Central memory CD8-positive, alpha-beta T cell (primary cell): ENCODE measurements around the gene CBR1.

Experiments
- ATAC-seq: fragments of 150-1000 bp; cut with Tn5 transposase; replicated peaks from 2 replicates; pipeline ENCODE4 v1.10.0; 2022; ENCODE audit warnings: mild to moderate bottlenecking, moderate FRiP score, moderate number of reproducible peaks; ENCODE audit not compliant: poor library complexity, severe bottlenecking; ENCODE audit errors: extremely low read depth
- DNase-seq, 2 donors: peaks; one replicate each; pipeline ENCODE4 v3.0.0; 2021; ENCODE audit warnings: low spot score in 2 of 2
- H3K27ac Mint-ChIP-seq: one replicate; pipeline ENCODE4 v1.8.0; 2022; ENCODE audit warnings: low read depth, mild to moderate bottlenecking, moderate library complexity, mixed read lengths
- H3K27me3 Mint-ChIP-seq: one replicate; pipeline ENCODE4 v1.8.0; 2022; ENCODE audit warnings: mixed read lengths
- H3K36me3 Mint-ChIP-seq: one replicate; pipeline ENCODE4 v1.8.0; 2022; ENCODE audit warnings: mild to moderate bottlenecking, moderate library complexity, mixed read lengths; ENCODE audit not compliant: insufficient read depth
- H3K4me1 Mint-ChIP-seq: one replicate; pipeline ENCODE4 v1.8.0; 2022; ENCODE audit warnings: mixed read lengths
- H3K4me3 Mint-ChIP-seq: one replicate; pipeline ENCODE4 v1.8.0; 2022; ENCODE audit warnings: mild to moderate bottlenecking, moderate library complexity, mixed read lengths
- H3K9me3 Mint-ChIP-seq: one replicate; pipeline ENCODE4 v1.8.0; 2022; ENCODE audit warnings: mixed read lengths

Gene CBR1

GRCh38 chr21:36076878-36077655, 7.2 kb downstream of the CBR1 start:
- no peak for ATAC-seq
- peaks cover 5% of the 10 kb centered on the region for H3K36me3 Mint-ChIP-seq

GRCh38 chr21:36077758-36078157, 7.9 kb downstream of the CBR1 start:
- no peak overlapping the region for H3K27ac Mint-ChIP-seq
- no peaks in the 10 kb centered on the region for H3K9me3 Mint-ChIP-seq
- H3K36me3 Mint-ChIP-seq, result peaks cover 4% of the 10 kb centered on the region
- no peaks in the 10 kb centered on the region for H3K27me3 Mint-ChIP-seq
- H3K4me3 Mint-ChIP-seq, result no peak overlapping the region
- H3K4me1 Mint-ChIP-seq, result peaks cover 8% of the 10 kb centered on the region
- DNase-seq, result no peak
- no peak for ATAC-seq

More at GRCh38 chr21:36076878-36077655, 7.2 kb downstream of the CBR1 start:
- Mint-ChIP-seq H3K27me3 (no peaks in the 10 kb centered on the region), H3K9me3 (no peaks in the 10 kb centered on the region), H3K4me1 (peaks cover 13% of the 10 kb centered on the region), H3K4me3 (no peak overlapping the region), H3K27ac (no peak overlapping the region)
- no peak for DNase-seq

- DNase-seq, result no peak
- peaks cover 8% of the 10 kb centered on the region for H3K4me1 Mint-ChIP-seq
Observed at GRCh38 chr21:36079010-36079649, 9.3 kb downstream of the CBR1 start.

GRCh38 chr21:36079671-36080070, 9.8 kb downstream of the CBR1 start:
- Mint-ChIP-seq H3K27me3 (no peaks in the 10 kb centered on the region), H3K4me3 (peak overlapping the region; percentile 29), H3K9me3 (no peaks in the 10 kb centered on the region), H3K4me1 (peaks cover 8% of the 10 kb centered on the region), H3K36me3 (no peaks in the 10 kb centered on the region), H3K27ac (peak overlapping the region; percentile 3)
- no peak for ATAC-seq
- no peak for DNase-seq

More at GRCh38 chr21:36079010-36079649, 9.3 kb downstream of the CBR1 start:
- ATAC-seq, result no peak
- no peaks in the 10 kb centered on the region for H3K27me3 Mint-ChIP-seq
- H3K27ac Mint-ChIP-seq, result peak overlapping the region; percentile 3
- peak overlapping the region; percentile 29 for H3K4me3 Mint-ChIP-seq
- H3K36me3 Mint-ChIP-seq, result no peaks in the 10 kb centered on the region
- no peaks in the 10 kb centered on the region for H3K9me3 Mint-ChIP-seq

GRCh38 chr21:36080386-36080785, 10.6 kb downstream of the CBR1 start:
- no peak overlapping the region for H3K27ac Mint-ChIP-seq
- H3K27me3 Mint-ChIP-seq, result no peaks in the 10 kb centered on the region
- no peak for ATAC-seq
- DNase-seq, result no peak
- no peaks in the 10 kb centered on the region for H3K36me3 Mint-ChIP-seq
- no peak overlapping the region for H3K4me3 Mint-ChIP-seq
- H3K4me1 Mint-ChIP-seq, result peaks cover 8% of the 10 kb centered on the region
- H3K9me3 Mint-ChIP-seq, result no peaks in the 10 kb centered on the region

GRCh38 chr21:36082237-36082664, 12.4 kb downstream of the CBR1 start:
- Mint-ChIP-seq H3K27ac (no peak overlapping the region), H3K27me3 (no peaks in the 10 kb centered on the region), H3K4me3 (no peak overlapping the region), H3K9me3 (no peaks in the 10 kb centered on the region), H3K36me3 (no peaks in the 10 kb centered on the region), H3K4me1 (peaks cover 8% of the 10 kb centered on the region)
- DNase-seq, result no peak
- ATAC-seq, result no peak

GRCh38 chr21:36087362-36088138, 17.7 kb downstream of the CBR1 start:
- no peak overlapping the region for H3K27ac Mint-ChIP-seq
- H3K4me1 Mint-ChIP-seq, result no peaks in the 10 kb centered on the region
- no peaks in the 10 kb centered on the region for H3K9me3 Mint-ChIP-seq
- no peaks in the 10 kb centered on the region for H3K27me3 Mint-ChIP-seq
- H3K36me3 Mint-ChIP-seq, result no peaks in the 10 kb centered on the region
- ATAC-seq (no peak), DNase-seq (no peak)
- H3K4me3 Mint-ChIP-seq, result no peak overlapping the region

- H3K27ac Mint-ChIP-seq, result no peak overlapping the region
- peaks cover 15% of the 10 kb centered on the region for H3K27me3 Mint-ChIP-seq
- H3K4me1 Mint-ChIP-seq, result no peaks in the 10 kb centered on the region
- DNase-seq (no peak), ATAC-seq (no peak)
- no peak overlapping the region for H3K4me3 Mint-ChIP-seq
- H3K9me3 Mint-ChIP-seq, result no peaks in the 10 kb centered on the region
- peaks cover 2% of the 10 kb centered on the region for H3K36me3 Mint-ChIP-seq
Observed at GRCh38 chr21:36089946-36090345, 20.1 kb downstream of the CBR1 start.

- H3K27ac Mint-ChIP-seq, result no peak overlapping the region
Observed at GRCh38 chr21:36092681-36093080, 22.9 kb downstream of the CBR1 start.

GRCh38 chr21:36093512-36093911, 23.7 kb downstream of the CBR1 start:
- DNase-seq (no peak), ATAC-seq (no peak)
- Mint-ChIP-seq H3K4me1 (no peaks in the 10 kb centered on the region), H3K36me3 (peaks cover 2% of the 10 kb centered on the region), H3K4me3 (no peak overlapping the region), H3K27me3 (peaks cover 17% of the 10 kb centered on the region), H3K27ac (no peak overlapping the region), H3K9me3 (no peaks in the 10 kb centered on the region)

More at GRCh38 chr21:36092681-36093080, 22.9 kb downstream of the CBR1 start:
- H3K27me3 Mint-ChIP-seq, result peaks cover 15% of the 10 kb centered on the region
- no peak overlapping the region for H3K4me3 Mint-ChIP-seq
- H3K4me1 Mint-ChIP-seq, result no peaks in the 10 kb centered on the region
- ATAC-seq (no peak), DNase-seq (no peak)
- H3K36me3 Mint-ChIP-seq, result peaks cover 2% of the 10 kb centered on the region
- no peaks in the 10 kb centered on the region for H3K9me3 Mint-ChIP-seq

GRCh38 chr21:36096398-36097290, 26.8 kb downstream of the CBR1 start:
- Mint-ChIP-seq H3K4me3 (no peak overlapping the region), H3K27ac (no peak overlapping the region), H3K36me3 (peaks cover 2% of the 10 kb centered on the region), H3K9me3 (no peaks in the 10 kb centered on the region), H3K4me1 (no peaks in the 10 kb centered on the region), H3K27me3 (peaks cover 38% of the 10 kb centered on the region)
- ATAC-seq (no peak), DNase-seq (no peak)
